ENCODE measurements around the gene HLA-C.
"Not testable (repeated sequence)": the region's sequence is repeated elsewhere in the genome, so short reads cannot be mapped to it uniquely, and the experiment has no call there.

Gene HLA-C

DNA sequence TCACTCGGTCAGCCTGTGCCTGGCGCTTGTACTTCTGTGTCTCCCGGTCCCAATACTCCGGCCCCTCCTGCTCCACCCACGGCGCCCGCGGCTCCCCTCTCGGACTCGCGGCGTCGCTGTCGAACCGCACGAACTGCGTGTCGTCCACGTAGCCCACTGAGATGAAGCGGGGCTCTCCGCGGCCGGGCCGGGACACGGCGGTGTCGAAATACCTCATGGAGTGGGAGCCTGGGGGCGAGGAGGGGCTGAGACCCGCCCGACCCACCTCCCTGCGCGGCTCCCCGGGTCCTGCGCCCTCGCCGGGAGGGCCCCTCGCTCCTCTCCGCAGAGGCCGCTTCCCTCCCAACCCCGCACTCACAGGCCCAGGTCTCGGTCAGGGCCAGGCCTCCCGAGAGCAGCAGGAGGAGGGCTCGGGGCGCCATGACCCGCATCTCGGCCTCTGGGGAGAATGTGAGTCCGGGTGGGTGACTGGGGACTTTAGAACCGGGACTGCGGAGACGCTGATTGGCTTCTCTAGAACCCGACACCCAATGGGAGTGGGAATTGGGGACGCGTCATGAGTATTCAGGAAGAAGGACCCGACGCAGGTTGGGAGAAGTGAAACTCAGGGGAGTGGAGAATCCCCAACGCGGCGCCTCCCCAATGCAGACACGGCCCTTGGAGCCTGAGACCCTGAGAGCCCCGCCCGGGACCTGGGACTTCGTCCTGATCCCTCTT is at the start of gene HLA-C:
Gene HLA-C, minus strand, starts transcription at position 452 of the 717 bp plus-strand sequence. Its CDS starts 21 bp downstream, at position 431.
- peak; percentile 87 for DNase-seq

DNA sequence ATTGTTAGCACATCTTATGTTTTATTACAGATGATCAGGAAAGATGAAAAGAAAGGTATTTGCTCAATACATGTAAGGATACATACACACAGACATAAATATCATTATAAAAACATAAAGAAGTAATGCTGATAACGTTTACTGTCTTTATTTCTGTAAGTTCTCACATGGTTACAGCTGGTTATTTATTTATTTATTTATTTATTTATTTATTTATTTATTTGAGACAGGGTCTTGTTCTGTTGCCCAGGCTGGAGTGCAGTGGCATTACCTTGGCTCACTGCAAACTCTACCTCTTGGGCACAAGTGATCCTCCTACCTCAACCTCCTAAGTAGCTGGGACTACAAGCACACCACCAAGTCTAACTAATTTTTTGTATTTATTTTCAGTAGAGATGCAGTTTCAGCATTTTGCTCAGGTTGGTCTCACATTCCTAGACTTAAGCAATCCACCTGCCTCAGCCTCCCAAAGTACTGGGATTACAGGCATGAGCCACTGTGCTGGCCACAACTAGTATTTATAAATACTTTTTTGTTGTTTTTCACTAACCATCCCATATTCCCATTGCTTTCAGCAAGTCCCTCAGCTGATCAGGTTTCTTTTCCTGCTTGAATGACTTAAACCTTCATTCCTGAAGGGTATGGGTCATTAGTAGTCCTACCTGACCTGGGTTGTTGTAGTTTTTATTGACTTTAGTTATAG is 49.3 kb upstream of the HLA-C start:
- DNase-seq = no peak

DNA sequence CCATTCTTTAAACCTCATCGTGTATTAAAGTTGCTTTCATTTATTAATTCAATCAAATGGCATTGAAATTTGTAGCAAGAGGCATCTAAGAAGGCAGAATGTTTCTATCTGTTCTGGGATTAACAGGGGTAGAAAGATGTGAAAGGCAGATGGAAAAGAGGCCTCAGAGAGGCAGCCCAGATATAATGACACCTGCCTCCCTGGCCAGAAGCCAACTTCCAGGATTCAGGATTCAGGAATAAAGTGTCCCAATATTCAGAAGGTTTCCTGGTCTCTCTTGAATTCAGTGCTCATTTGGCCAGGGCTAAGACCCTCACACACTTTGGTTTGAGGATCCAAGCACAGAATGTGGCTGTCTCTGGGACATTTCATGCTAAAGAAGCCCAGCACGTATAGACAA is 45.1 kb upstream of the HLA-C start:
- no peak for DNase-seq

DNA sequence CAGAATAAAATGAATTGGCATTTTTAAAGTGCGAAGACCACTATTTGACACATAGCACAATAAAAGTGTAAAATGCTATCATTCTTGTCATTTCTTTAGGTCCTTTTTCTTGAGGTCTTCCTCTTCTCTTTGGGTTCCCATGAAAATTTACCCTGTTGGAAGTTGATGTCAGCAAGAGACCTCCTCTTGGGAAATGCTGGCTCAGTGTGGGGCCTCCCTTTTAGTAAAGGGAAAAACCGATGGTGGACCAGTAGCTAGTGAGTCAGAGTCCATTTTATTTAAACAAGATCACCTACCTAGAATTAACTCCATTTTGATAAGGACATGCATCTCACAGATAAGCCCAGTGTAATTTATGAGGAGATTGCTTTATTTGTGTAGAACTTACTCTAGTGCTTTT is 37.7 kb upstream of the HLA-C start:
- DNase-seq = no peak

DNA sequence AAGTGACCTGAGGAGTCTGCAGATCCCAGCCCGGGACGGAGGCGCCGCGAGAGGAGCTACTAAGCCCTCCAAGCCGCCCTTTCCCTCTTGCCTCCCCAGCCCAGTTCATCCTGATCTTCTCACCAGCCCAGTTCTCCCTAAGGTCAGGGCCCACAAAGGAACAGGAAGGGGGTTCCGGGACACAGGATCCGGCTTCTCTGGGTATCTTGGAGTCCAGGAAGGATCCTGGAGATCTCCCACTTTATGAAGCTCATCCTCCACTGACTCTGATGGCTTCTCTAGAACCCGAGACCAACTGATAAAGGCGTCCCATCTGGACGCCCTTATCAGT is 36.9 kb upstream of the HLA-C start:
- no peak for DNase-seq

DNA sequence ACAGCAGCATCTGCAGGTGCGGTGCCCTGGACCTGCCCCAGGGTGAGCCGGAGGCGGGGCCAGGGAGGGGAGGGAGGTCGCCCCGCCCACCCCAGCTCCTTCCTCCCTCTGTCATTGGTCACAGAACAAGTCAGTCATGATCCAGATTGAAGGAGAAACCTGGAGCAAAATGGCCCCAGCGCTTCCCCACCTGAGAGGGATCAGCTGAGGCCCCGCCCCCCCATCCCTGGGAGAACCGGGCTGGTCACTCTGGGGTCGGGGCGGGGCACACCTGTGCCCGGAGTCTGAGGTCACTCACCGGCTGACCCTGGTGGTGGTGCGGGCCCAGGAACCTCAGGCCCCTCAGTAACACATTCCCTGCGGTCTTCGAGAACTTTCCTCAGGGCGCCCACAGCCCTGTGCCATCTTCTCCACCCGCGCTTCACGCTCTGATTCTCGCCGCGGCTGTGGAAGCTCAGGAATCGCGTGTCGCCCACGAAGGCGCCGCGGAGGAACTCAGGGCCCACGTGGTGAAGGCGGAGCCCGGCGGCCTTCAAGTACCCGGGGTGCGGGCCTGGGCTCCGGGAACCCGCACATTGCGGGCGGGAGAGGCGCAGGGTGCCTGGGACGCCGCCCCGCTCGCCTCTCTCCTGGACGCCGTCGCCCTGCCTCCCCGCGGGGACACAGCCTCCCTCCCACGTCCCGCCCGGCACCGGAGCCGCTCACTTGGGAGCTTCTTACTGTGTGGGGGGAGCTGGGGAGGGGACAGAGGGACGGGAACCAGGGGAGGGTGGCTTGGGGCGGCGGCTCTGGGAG is 36.4 kb upstream of the HLA-C start:
- DNase-seq = no peak

DNA sequence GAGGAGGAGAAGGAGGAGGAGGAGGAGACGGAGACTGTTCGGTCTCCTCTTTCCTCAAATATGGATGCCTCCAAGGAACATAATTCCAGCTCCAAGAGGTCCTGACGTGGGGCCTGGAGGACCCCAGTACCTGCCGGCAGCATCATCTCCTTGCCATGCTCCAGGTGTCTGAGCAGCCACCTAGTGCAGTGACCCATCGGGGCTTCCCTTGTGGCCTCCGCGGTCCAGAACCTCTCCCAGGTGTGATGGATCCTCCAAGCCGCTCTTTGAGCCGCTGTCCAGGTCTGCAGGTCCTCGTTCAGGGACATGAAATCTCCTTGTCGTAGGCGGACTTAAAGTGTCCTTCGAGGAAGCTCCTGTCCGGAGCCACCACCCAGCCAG is 35.8 kb upstream of the HLA-C start:
- no peak for DNase-seq

DNA sequence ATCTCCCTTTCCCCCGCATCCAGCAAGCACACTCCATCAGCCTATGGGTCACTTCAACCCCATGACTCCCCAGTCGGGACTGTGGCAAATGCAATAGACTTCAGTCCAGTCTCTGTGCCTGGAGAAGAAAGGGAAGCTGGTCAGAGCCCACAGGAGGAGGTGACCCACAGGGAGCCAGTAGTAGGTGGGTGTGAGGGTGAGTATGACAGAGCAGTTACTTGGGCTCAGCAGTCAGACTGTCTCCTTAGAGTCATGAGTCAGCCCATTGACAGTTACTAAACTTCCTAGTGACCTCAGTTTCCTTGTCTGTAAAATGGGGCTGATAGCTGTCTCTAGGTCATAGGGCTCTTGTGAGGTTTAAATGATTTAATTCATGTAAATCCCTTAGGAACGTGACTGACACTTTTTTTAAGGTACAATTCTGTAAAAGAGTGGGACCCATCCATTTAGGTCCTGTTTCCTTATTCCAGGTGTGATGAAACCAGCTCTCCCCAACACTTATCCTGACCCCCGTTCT is 33.9 kb upstream of the HLA-C start:
- DNase-seq = no peak

DNA sequence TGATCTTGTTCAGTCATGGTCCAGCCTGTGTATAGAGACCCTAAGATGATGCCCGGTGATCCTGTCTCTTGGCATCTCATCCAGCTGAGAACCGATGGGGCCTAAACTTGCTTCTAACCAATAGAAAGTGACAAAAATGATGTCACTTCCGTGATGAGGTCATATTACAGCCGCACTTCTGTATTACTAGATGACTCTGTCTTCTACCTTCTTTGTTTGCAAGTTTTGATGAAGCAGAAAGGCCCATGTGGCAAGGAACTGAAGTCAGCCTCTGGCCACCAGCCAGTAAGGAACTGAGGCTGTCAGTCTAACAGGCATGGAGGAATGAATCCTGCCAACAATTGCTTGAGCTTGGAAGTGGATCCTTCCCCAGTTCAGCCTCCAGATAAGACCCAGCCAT is 32.8 kb upstream of the HLA-C start:
- no peak for DNase-seq

DNA sequence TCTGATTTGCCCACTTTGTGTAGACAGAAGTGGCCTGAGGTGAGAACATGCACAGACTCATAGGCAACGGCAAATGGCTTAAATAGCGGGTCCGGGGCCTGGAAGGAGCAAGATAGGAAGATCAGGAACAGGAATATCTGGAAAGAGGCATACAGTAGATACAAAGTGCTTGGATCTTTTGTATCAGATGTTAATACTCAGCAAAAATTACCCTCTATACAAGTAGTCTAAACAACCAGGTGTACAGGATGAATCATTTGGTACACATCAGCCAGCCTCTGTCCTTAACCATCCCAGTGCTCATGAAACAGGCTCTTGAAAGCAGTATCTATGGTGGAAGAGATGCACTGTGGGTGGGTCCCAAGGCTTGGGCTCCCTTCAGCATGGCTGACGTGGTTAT is 28.9 kb upstream of the HLA-C start:
- DNase-seq = no peak

DNA sequence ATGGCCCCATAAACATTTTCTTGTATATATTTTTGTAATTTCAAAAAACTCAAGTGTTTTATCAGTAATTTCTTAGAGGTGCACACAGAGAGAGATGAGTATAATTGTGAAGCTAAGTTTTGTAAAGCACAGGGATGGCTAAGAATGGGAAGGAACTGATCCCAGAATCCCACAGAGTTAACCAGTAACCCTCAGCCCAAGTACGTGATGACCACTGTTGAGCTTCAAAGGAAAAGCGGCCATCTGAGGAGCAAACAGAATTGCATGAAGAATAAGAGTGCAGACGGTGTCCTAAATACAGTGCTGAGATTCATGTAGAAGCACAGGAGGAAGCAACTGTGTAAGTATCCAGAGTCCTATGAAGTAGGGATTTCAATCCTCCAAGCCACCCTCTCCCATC is 28.1 kb upstream of the HLA-C start:
- DNase-seq = no peak

DNA sequence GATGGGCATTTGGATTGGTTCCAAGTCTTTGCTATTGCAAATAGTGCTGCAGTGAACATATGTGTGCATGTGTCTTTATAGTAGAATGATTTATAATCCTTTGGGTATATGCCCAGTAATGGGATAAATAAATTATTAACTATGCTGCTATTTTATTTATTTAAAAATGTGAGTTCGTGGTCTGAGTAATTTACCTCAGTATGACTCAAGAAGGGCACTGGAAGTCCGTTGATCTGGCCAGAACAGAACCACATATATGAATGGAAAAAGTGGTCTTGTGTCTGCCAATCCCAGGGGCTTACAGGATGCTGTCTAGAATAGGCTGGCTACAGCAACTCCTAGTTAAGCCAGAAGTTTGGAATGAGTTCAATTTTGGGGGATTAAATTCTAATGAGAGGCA is 27.6 kb upstream of the HLA-C start:
- DNase-seq = no peak

DNA sequence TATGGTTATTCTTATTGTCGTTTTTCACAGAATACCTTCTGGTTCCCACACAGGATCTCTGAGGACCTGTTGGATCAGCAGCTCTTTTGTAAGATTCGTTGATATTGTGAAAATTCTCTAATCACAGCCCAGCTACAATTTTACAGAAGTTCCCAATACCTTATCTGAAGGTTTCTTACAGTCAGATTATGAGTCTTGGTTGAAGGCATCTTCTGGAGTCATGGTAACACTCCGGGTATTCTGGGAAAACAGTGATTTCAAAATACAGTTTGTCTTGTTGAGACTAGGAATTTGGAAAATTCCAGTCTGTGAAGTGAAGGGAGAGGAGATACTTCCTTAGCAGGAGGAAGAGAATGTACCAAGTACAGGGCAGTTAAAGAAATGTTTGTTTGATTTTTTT is 22.2 kb upstream of the HLA-C start:
- DNase-seq = no peak

DNA sequence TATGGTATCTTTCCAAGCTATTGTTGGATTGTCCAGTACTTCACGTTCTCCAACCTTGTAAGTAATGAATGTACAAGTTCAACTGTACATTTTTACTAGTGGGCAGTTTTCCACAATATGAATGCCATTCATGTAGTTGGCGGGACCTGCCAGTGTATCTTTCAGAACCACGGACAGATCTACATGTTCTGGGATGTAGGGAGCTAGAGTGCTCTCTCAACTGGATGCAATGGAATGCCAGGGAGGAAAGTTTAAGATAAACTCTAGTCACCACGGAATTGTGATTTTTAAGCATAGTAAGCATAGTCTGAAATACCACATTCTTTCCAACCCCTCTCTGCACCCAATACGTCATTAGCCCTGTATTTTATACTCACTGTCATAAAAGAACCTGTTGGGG is 21.5 kb upstream of the HLA-C start:
- DNase-seq = no peak

DNA sequence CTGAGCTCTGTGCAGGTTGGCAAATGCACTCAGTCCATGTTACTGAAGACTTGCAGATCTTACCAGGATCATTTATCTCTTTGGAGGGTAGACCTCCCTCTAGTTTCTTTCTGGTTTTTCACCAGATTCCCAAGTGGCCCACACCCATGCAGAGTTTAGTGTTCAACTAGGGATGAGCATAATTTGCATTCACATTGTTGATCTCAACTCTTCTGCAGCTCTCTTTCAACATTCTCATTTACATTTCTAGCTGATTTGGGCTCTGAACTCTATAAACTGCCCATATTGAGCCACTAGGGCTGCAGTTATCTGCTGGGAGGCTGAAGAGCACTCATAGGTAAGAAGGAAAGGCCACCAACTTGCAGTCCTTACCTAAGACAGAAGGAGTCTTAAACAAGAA is 17.9 kb upstream of the HLA-C start:
- no peak for DNase-seq

DNA sequence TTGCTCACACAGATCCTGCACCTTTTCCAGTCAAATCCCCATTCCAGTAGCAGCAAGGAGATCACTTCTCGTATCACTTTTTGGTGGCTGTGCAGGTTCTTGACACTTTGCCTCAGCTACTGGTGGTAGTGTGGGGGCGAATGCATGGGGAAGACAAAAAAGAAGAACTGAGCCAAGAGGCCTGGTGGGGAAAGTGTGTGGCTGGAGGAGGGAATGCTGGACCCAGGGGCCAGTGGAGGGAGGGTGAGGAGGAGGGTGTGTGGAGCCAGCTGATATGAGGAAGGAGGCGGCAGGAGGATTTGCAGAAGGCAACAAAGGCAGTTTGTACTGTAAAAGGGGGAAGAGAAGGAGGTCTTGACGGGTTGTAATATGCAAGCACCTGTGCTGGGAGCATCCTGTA is 15.7 kb upstream of the HLA-C start:
- DNase-seq = no peak

DNA sequence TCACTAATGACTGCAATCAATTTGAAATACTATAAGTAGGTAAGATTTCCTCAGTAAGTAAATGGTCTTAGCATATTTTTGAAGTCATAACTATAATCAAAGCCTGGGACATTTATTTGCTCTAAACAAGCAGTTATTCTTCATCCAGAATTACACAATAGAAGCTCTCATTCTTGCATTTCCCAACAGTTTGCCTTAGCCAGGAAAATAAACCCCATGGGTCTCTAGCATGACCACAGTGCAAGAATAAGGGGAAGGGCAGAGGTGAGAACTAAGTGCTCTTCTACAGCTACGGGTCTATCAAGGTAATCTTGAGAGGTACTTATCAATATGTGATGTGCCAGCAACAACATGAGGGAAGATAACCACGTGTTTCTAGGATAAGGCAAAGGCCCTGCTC is 14.1 kb upstream of the HLA-C start:
- DNase-seq = no peak

DNA sequence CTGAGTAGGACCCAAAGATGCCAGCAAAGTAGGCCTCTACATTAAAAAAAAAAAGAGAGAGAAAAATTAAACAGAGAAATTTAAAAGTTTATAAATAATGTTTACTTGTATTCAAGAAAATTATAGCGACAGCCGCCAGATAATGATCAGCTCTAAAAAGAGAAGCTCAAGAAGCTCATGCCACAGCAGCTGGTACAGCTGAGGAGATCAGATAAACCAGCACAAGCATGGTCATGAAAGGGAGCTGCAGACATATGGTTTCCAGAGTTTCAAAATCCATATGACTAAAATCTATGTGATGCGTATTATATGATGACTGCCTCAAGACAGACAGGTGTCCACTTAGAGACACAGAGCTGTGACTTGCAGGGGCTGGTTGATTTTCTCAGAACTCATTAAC is 13.6 kb upstream of the HLA-C start:
- no peak for DNase-seq

DNA sequence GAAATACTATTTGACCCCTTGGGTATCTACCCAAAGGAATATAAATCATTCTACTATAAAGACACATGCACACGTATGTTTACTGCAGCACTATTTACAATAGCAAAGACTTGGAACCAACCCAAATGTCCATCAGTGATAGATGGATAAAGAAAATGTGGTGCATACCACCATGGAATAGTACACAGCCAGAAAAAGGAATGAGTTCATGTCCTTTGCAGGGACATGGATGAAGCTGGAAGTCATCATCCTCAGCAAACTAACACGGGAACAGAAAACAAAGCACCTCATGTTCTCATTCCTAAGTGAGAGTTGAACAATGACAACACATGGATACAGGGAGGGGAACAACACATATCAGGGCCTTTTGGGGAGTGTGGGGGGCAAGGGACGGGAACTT is 7.8 kb upstream of the HLA-C start:
- DNase-seq = not testable (repeated sequence)

DNA sequence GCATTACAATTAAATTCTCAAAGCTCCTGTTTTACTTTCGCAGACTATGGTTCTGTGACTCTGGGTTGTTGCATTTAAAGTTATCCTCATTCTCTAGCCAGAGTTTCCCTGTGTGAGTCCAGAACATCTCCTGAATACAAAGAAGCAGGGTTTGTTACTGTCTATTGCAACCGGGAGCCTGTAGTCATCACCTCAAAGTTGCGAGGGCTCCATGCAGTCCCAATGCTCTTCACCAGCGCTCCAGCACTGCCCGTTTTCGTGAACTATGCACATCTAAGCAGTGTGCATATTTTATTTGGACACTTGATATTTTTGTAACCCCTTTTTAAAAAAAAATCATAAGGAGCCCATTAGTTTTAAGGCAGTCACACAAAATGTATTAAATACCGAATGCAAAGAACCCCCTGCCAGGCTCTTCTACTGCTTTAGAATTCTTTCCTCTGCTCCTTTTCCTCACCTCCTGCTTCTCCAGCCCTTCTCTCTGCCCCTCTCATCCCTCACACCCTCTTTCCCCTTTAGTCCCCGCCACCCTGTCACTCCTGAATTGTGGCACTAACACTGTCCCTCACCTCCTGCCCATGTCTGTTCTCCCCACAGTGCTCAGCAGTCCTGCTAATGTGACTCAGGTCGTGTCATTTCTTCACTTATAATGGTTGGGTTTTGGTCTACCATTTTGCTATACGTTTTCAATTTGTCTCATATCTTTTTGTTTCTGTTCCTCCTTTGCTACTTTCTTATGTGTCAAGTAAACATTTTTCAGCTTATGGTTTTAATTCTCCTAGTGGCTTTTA is 1.1 kb upstream of the HLA-C start:
- no peak for DNase-seq

DNA sequence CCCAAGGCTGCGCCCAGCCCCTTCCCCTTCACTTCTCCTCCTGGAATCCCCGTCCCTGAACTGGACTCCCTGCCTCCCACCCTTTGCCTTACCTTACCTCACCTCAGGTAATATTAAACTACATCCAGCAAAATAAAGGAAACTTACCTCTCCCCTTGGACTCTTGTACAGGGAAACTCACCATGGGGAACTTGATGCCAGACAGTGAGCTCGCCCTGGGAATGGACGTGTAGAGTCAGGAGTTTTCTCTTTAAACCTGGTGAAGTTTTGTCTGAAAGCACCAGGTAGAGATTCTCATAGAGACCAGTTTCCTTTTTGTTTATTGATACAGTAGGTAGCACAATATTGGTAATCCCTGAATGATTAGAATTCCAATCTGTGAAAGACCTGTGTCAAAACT is 544 bp upstream of the HLA-C start:
- DNase-seq = no peak

DNA sequence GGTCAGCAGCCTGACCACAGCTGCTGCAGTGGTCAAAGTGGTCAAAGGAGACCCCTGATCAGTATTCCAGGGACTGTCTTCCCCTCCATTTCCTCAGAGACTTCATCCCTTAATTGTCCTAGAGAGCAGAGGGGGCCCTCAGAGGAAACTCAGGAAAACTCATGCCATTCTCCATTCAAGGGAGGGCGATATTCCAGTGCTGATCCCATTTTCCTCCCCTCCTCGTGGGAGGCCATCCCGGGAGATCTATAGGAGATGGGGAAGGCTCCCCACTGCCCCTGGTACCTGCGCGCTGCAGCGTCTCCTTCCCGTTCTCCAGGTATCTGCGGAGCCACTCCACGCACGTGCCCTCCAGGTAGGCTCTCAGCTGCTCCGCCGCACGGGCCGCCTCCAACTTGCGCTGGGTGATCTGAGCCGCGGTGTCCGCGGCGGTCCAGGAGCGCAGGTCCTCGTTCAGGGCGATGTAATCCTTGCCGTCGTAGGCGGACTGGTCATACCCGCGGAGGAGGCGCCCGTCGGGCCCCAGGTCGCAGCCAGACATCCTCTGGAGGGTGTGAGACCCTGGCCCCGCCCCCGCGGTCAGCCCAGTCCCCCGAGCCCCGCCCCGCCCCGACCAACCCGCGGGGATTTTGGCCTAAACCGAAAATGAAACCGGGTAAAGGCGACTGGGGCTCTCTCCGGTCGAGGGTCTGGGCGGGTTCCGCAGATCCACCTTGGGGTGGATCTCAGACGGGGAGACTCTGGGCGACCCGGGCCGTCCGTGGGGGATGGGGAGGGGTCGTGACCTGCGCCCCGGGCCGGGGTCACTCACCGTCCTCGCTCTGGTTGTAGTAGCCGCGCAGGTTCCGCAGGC is 878 bp downstream of the HLA-C start:
- DNase-seq = peak; percentile 61

Measured in left hindlimb (tissue), 1 donor.